ENCODE results near the gene WFDC9. TPM values are rescaled to one million over a fixed set of nuclear protein-coding genes. Genes with fewer than 3 reads are reported as not detected.
"Not testable (repeated sequence)": the region's sequence is repeated elsewhere in the genome, so short reads cannot be mapped to it uniquely, and the experiment has no call there.

Gene WFDC9
- total RNA-seq, 1 experiment from 2014 or later: not detected

GRCh38 chr20:45670139-45670538, 39.1 kb upstream of the WFDC9 start, which contains the start of gene WFDC11:
Gene WFDC11 (minus strand): TSS chr20:45670239. CDS start chr20:45650600, 19,639 bp downstream.
- H3K27me3 ChIP-seq (ENCODE audit: insufficient read depth, low read depth): no peaks in the 10 kb centered on the region; the same call in 1 of the 2 replicates
- no peak within 1 kb of the TSS for H2AFZ ChIP-seq
- H3F3A ChIP-seq (ENCODE audit: insufficient read depth, low read depth): no peaks in the 10 kb centered on the region
- H3K9me2 ChIP-seq (ENCODE audit: insufficient read depth): no peaks in the 10 kb centered on the region
- no peaks in the 10 kb centered on the region for H3K36me3 ChIP-seq (ENCODE audit: low read depth)
- no peak within 1 kb of the TSS for H3K4me3 ChIP-seq
- intact Hi-C loops (cut with micrococcal nuclease; ENCODE audit: unreplicated experiment): loop anchor here (10.0 kb wide), 1 partner anchor 65 kb away; no protein-coding TSS in a partner anchor
- ChIA-PET POLR2A (ENCODE audit: unreplicated experiment) (interaction anchor here (0.6 kb wide), 1 partner anchor 752 kb away, joined by 3 read pairs; no protein-coding TSS in a partner anchor), CTCF (no interaction called here)
- H3K9me3 ChIP-seq (ENCODE audit: insufficient read depth, low read depth): peaks cover 10% of the 10 kb centered on the region; the same call in 1 of the 2 replicates
- TF ChIP-seq EZH2 (IDR thresholded peaks at IDR 0.05; ENCODE audit: low read depth) (no peak), CTCF (conservative IDR thresholded peaks at IDR 0.05) (no peak)
- no TSS peak for BruUV-seq (replicated peaks)
- no peak within 1 kb of the TSS for H3K4me2 ChIP-seq
- no peak within 1 kb of the TSS for H3K27ac ChIP-seq
- H3K79me2 ChIP-seq (ENCODE audit: low read depth): no peaks in the 10 kb centered on the region
- no peak for DNase-seq
- no peaks in the 10 kb centered on the region for H4K20me1 ChIP-seq (ENCODE audit: insufficient read depth)
- H3K4me1 ChIP-seq (replicated peaks; ENCODE audit: insufficient read depth): no peaks in the 10 kb centered on the region

DNA sequence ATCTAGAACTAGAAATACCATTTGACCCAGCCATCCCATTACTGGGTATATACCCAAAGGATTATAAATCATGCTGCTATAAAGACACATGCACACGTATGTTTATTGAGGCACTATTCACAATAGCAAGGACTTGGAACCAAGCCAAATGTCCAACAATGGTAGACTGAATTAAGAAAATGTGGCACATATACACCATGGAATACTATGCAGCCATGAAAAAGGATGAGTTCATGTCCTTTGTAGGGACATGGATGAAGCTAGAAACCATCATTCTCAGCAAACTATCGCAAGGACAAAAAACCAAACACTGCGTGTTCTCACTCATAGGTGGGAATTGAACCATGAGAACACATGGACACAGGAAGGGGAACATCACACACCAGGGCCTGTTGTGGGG, 26.0 kb upstream of the WFDC9 start:
- BruUV-seq (replicated peaks); CTCF ChIA-PET: not testable (repeated sequence)

GRCh38 chr20:45651726-45652125, 20.6 kb upstream of the WFDC9 start:
- H3K27ac ChIP-seq; POLR2A ChIA-PET (ENCODE audit: unreplicated experiment); H3K79me2 ChIP-seq (ENCODE audit: low read depth); H3K9me2 ChIP-seq (ENCODE audit: insufficient read depth); H3K36me3 ChIP-seq (ENCODE audit: low read depth); H2AFZ ChIP-seq; H4K20me1 ChIP-seq (ENCODE audit: insufficient read depth); H3K9me3 ChIP-seq (ENCODE audit: insufficient read depth, low read depth); H3K27me3 ChIP-seq (ENCODE audit: insufficient read depth, low read depth); CTCF ChIA-PET; intact Hi-C loops (cut with micrococcal nuclease; ENCODE audit: unreplicated experiment); BruUV-seq (replicated peaks); H3F3A ChIP-seq (ENCODE audit: insufficient read depth, low read depth); H3K4me1 ChIP-seq (replicated peaks; ENCODE audit: insufficient read depth); H3K4me3 ChIP-seq: not testable (repeated sequence)
- H3K4me2 ChIP-seq: peak overlapping the region; percentile 31
- peak in 1 of 2 experiments; percentile 25 for DNase-seq

More for the DNA sequence above, 26.0 kb upstream of the WFDC9 start:
- H3K4me2 ChIP-seq; H3K27ac ChIP-seq; H3K4me3 ChIP-seq; DNase-seq; H4K20me1 ChIP-seq (ENCODE audit: insufficient read depth); POLR2A ChIA-PET (ENCODE audit: unreplicated experiment); H3K9me3 ChIP-seq (ENCODE audit: insufficient read depth, low read depth); H3K27me3 ChIP-seq (ENCODE audit: insufficient read depth, low read depth); H3K9me2 ChIP-seq (ENCODE audit: insufficient read depth); intact Hi-C loops (cut with micrococcal nuclease; ENCODE audit: unreplicated experiment); H3F3A ChIP-seq (ENCODE audit: insufficient read depth, low read depth); H3K36me3 ChIP-seq (ENCODE audit: low read depth); H3K79me2 ChIP-seq (ENCODE audit: low read depth); H2AFZ ChIP-seq; H3K4me1 ChIP-seq (replicated peaks; ENCODE audit: insufficient read depth): not testable (repeated sequence)

GRCh38 chr20:45649312-45649863, 18.3 kb upstream of the WFDC9 start:
- H3K9me2 ChIP-seq (ENCODE audit: insufficient read depth): no peaks in the 10 kb centered on the region; the same call in 1 of the 2 replicates
- H2AFZ ChIP-seq: no peak overlapping the region
- no peak overlapping the region for H3K4me3 ChIP-seq
- no peaks in the 10 kb centered on the region for H4K20me1 ChIP-seq (ENCODE audit: insufficient read depth)
- no peak overlapping the region for H3K4me2 ChIP-seq
- TF ChIP-seq CTCF (conservative IDR thresholded peaks at IDR 0.05) (no peak), EZH2 (IDR thresholded peaks at IDR 0.05; ENCODE audit: low read depth) (no peak)
- no peak for DNase-seq
- no peaks in the 10 kb centered on the region for H3K27me3 ChIP-seq (ENCODE audit: insufficient read depth, low read depth)
- CTCF ChIA-PET: no interaction called here
- no peaks in the 10 kb centered on the region for H3K79me2 ChIP-seq (ENCODE audit: low read depth)
- no peaks in the 10 kb centered on the region for H3F3A ChIP-seq (ENCODE audit: insufficient read depth, low read depth)
- BruUV-seq (replicated peaks): no TSS peak
- POLR2A ChIA-PET (ENCODE audit: unreplicated experiment): no interaction called here
- H3K9me3 ChIP-seq (ENCODE audit: insufficient read depth, low read depth): no peaks in the 10 kb centered on the region
- H3K27ac ChIP-seq: no peak overlapping the region
- no peaks in the 10 kb centered on the region for H3K4me1 ChIP-seq (replicated peaks; ENCODE audit: insufficient read depth)
- H3K36me3 ChIP-seq (ENCODE audit: low read depth): no peaks in the 10 kb centered on the region
- intact Hi-C loops (cut with micrococcal nuclease; ENCODE audit: unreplicated experiment): no loop called here
